ENCODE data around the gene KLHL2.

KLHL2 gene

DNA sequence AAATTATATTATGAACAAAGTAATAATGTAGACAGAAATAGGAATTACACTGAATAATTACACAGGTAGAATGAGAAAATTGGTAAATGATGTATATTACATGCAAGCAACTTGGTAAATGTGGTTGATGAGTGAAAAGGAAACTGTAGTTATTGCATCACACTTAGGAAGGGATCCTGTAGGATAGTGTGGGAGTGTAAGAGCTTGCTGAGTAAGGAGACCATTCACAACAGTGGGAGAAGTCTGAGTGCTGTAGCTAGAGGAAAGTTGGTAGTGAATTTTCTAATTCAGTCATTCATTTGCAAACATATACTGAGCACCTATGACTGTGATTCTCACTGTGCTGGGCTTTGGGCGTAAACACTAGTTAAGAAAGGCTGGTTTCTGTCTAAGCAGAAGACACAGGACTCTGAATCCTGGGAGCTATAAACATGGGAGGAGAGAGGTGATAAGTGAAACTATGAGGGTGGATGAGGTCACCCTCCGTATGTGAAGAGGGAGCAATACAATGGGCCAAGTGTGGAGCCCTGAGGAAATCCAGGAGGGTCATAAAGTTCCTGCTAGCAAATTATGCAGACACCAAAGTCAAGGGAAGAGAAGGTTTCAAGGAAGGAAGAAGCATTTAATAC is 157.2 kb downstream of the KLHL2 start:
- Histone ChIP-seq H3K9ac (no peak overlapping the region), H3K4me1 (no peaks in the 10 kb centered on the region), H3K36me3 (ENCODE audit: control insufficient read depth, insufficient read depth, low read length) (no peaks in the 10 kb centered on the region), H3K9me3 (ENCODE audit: control insufficient read depth, low read length) (no peaks in the 10 kb centered on the region), H3K4me2 (ENCODE audit: low read length) (no peak overlapping the region), H3K27me3 (ENCODE audit: control insufficient read depth, insufficient read depth, low read length) (no peaks in the 10 kb centered on the region), H3K79me2 (no peaks in the 10 kb centered on the region), H3K4me3 (ENCODE audit: low read depth, low read length) (no peak overlapping the region), H3K27ac (no peak overlapping the region), H2AFZ (no peak overlapping the region)
- TF ChIP-seq, protein P1, sequence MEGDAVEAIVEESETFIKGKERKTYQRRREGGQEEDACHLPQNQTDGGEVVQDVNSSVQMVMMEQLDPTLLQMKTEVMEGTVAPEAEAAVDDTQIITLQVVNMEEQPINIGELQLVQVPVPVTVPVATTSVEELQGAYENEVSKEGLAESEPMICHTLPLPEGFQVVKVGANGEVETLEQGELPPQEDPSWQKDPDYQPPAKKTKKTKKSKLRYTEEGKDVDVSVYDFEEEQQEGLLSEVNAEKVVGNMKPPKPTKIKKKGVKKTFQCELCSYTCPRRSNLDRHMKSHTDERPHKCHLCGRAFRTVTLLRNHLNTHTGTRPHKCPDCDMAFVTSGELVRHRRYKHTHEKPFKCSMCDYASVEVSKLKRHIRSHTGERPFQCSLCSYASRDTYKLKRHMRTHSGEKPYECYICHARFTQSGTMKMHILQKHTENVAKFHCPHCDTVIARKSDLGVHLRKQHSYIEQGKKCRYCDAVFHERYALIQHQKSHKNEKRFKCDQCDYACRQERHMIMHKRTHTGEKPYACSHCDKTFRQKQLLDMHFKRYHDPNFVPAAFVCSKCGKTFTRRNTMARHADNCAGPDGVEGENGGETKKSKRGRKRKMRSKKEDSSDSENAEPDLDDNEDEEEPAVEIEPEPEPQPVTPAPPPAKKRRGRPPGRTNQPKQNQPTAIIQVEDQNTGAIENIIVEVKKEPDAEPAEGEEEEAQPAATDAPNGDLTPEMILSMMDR (IDR thresholded peaks at IDR 0.05) = no peak

DNA sequence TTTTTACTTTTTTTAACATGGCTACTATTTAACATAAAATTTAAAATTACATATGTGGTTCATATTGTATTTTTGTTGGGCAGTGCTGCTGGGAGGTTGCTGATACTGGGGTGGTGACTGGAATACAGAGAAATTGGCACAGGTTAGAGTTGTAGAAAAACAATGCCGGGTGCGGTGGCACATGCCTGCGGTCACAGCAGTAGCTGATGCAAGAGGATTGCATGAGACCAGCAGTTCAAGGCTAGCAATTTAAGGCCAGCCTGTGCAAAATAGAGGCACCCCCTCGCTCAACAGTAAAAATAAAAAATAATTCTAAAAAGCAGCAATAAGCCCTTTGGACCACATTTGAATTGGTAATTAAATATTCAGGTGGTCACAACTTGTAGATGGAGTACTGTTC is 159.7 kb downstream of the KLHL2 start:
- H3K9ac ChIP-seq = no peak overlapping the region
- no peak overlapping the region for H3K27ac ChIP-seq
- no peaks in the 10 kb centered on the region for H3K79me2 ChIP-seq
- no peaks in the 10 kb centered on the region for H3K27me3 ChIP-seq (ENCODE audit: control insufficient read depth, insufficient read depth, low read length)
- H3K4me3 ChIP-seq (ENCODE audit: low read depth, low read length) = no peak overlapping the region
- H2AFZ ChIP-seq = no peak overlapping the region
- no peaks in the 10 kb centered on the region for H3K9me3 ChIP-seq (ENCODE audit: control insufficient read depth, low read length)
- TF ChIP-seq, protein P1 (IDR thresholded peaks at IDR 0.05) = no peak
- no peak overlapping the region for H3K4me2 ChIP-seq (ENCODE audit: low read length)
- H3K36me3 ChIP-seq (ENCODE audit: control insufficient read depth, insufficient read depth, low read length) = no peaks in the 10 kb centered on the region
- no peaks in the 10 kb centered on the region for H3K4me1 ChIP-seq

DNA sequence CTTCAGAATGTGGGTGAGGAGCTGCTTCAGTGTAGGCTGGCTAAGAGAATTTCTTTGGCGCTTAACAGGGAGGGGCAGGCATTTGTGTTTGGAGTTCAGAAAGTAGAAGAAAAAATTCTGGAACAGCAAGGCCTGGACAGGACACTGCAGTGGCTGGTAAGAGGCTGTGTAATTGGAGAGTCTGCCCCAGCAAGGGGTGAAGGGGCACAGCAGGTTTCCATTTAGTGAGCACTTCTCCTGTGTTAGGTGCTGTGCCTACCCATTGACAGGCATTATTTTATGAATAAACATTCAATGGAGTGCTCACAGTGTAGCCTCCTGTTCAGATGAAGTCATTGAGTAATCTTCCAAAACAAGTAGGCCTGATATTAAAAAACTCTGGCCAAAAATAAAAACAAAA is 160.8 kb downstream of the KLHL2 start:
- Histone ChIP-seq H3K27me3 (ENCODE audit: control insufficient read depth, insufficient read depth, low read length) (no peaks in the 10 kb centered on the region), H3K79me2 (no peaks in the 10 kb centered on the region), H3K4me3 (ENCODE audit: low read depth, low read length) (no peak overlapping the region), H3K27ac (no peak overlapping the region), H3K4me1 (no peaks in the 10 kb centered on the region), H3K4me2 (ENCODE audit: low read length) (no peak overlapping the region), H3K9ac (no peak overlapping the region), H3K36me3 (ENCODE audit: control insufficient read depth, insufficient read depth, low read length) (no peaks in the 10 kb centered on the region), H3K9me3 (ENCODE audit: control insufficient read depth, low read length) (no peaks in the 10 kb centered on the region), H2AFZ (no peak overlapping the region)
- TF ChIP-seq, protein P1 (IDR thresholded peaks at IDR 0.05) = no peak

DNA sequence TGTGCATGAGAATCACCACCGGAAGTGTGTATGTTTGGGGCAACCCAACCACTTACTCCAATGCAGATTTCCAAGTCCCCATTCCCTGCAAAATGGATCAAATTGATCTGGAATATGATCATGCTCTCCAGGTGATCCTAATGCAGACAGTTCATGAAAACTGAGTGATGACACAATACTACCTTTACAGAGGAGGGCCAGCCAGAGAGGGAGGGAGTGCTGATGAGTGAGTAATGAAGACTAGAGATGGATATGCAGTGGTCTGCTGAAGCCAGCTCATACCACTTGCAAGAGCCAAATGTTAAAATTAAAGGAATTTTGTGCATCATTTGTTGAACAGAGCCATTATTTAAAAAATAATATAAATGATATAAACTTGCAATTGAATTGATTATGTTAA is 161.2 kb downstream of the KLHL2 start:
- TF ChIP-seq, protein P1 (IDR thresholded peaks at IDR 0.05) = no peak
- Histone ChIP-seq H3K36me3 (ENCODE audit: control insufficient read depth, insufficient read depth, low read length) (no peaks in the 10 kb centered on the region), H3K27ac (no peak overlapping the region), H3K79me2 (no peaks in the 10 kb centered on the region), H3K9me3 (ENCODE audit: control insufficient read depth, low read length) (no peaks in the 10 kb centered on the region), H3K9ac (no peak overlapping the region), H3K4me3 (ENCODE audit: low read depth, low read length) (no peak overlapping the region), H2AFZ (no peak overlapping the region), H3K4me1 (no peaks in the 10 kb centered on the region), H3K27me3 (ENCODE audit: control insufficient read depth, insufficient read depth, low read length) (no peaks in the 10 kb centered on the region), H3K4me2 (ENCODE audit: low read length) (no peak overlapping the region)

DNA sequence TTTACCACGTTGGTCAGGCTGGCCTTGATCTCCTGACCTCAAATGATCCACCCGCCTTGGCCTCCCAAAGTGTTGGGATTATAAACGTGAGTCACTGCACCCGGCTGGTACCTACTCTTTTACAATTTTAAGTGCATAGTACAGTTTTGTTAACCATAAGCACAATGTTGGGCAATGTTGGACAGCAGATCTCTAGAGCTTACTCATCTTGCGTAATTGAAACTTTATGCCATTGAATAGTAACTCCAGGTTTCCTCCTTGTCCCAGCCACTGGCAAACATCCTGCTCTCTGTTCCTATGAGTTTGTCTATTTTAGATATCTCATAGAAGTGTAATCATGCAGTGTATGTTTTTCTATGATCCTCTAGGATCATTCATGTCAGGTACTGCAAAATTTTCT is 162.2 kb downstream of the KLHL2 start:
- Histone ChIP-seq H3K9me3 (ENCODE audit: control insufficient read depth, low read length) (no peaks in the 10 kb centered on the region), H3K79me2 (no peaks in the 10 kb centered on the region), H2AFZ (no peak overlapping the region), H3K36me3 (ENCODE audit: control insufficient read depth, insufficient read depth, low read length) (no peaks in the 10 kb centered on the region), H3K4me2 (ENCODE audit: low read length) (no peak overlapping the region), H3K27ac (no peak overlapping the region), H3K4me1 (no peaks in the 10 kb centered on the region), H3K4me3 (ENCODE audit: low read depth, low read length) (no peak overlapping the region), H3K9ac (no peak overlapping the region), H3K27me3 (ENCODE audit: control insufficient read depth, insufficient read depth, low read length) (no peaks in the 10 kb centered on the region)
- TF ChIP-seq, protein P1 (IDR thresholded peaks at IDR 0.05) = no peak

Measured in parathyroid adenoma (tissue), 2 donors.